ENCODE results near the gene STXBP3.
"Not testable (repeated sequence)": the region's sequence is repeated elsewhere in the genome, so short reads cannot be mapped to it uniquely, and the experiment has no call there.

STXBP3 gene

GRCh38 chr1:108746382-108747170, at the start of gene STXBP3:
Gene STXBP3 (plus strand): TSS chr1:108746674. CDS start chr1:108746738, 64 bp downstream.
- peaks cover 2% of the 10 kb centered on the region for H3K36me3 Mint-ChIP-seq
- peak within 1 kb of the TSS; percentile 99 for H3K4me3 Mint-ChIP-seq
- H3K27me3 Mint-ChIP-seq, result no peaks in the 10 kb centered on the region
- no peaks in the 10 kb centered on the region for H3K9me3 Mint-ChIP-seq (ENCODE audit: low read depth)
- H3K4me1 Mint-ChIP-seq (ENCODE audit: low read depth), result peaks cover 37% of the 10 kb centered on the region
- peak within 1 kb of the TSS; percentile 99 for H3K27ac Mint-ChIP-seq

- Mint-ChIP-seq H3K9me3 (ENCODE audit: low read depth) (no peaks in the 10 kb centered on the region), H3K4me1 (ENCODE audit: low read depth) (peaks cover 77% of the 10 kb centered on the region), H3K36me3 (peaks cover 22% of the 10 kb centered on the region), H3K27ac (peak overlapping the region; percentile 84), H3K27me3 (no peaks in the 10 kb centered on the region), H3K4me3 (peak overlapping the region; percentile 75)
These were observed 46.8 kb upstream of the STXBP3 start for GRCh38 chr1:108699375-108700332.

GRCh38 chr1:108701176-108701849, 45.2 kb upstream of the STXBP3 start:
- H3K4me1 Mint-ChIP-seq (ENCODE audit: low read depth), result peaks cover 66% of the 10 kb centered on the region

GRCh38 chr1:108702109-108702508, 44.4 kb upstream of the STXBP3 start:
- Mint-ChIP-seq H3K4me1 (ENCODE audit: low read depth) (peaks cover 58% of the 10 kb centered on the region), H3K27ac (peak overlapping the region; percentile 35), H3K4me3 (peak overlapping the region; percentile 8), H3K36me3 (peaks cover 19% of the 10 kb centered on the region)
- not testable (repeated sequence) for H3K27me3 Mint-ChIP-seq; H3K9me3 Mint-ChIP-seq (ENCODE audit: low read depth)

More at GRCh38 chr1:108701176-108701849, 45.2 kb upstream of the STXBP3 start:
- Mint-ChIP-seq H3K36me3 (peaks cover 22% of the 10 kb centered on the region), H3K4me3 (no peak overlapping the region), H3K9me3 (ENCODE audit: low read depth) (no peaks in the 10 kb centered on the region), H3K27ac (peak overlapping the region; percentile 41), H3K27me3 (no peaks in the 10 kb centered on the region)

- Mint-ChIP-seq H3K27me3 (no peaks in the 10 kb centered on the region), H3K4me3 (peak overlapping the region; percentile 59), H3K4me1 (ENCODE audit: low read depth) (peaks cover 46% of the 10 kb centered on the region), H3K9me3 (ENCODE audit: low read depth) (no peaks in the 10 kb centered on the region), H3K36me3 (peaks cover 13% of the 10 kb centered on the region), H3K27ac (peak overlapping the region; percentile 81)
These were observed 42.5 kb upstream of the STXBP3 start for GRCh38 chr1:108703939-108704338.

GRCh38 chr1:108704496-108704895, 42.0 kb upstream of the STXBP3 start:
- Mint-ChIP-seq H3K4me3 (peak overlapping the region; percentile 59), H3K27ac (peak overlapping the region; percentile 81)

GRCh38 chr1:108706643-108707042, 39.8 kb upstream of the STXBP3 start:
- H3K9me3 Mint-ChIP-seq (ENCODE audit: low read depth), result no peaks in the 10 kb centered on the region
- no peaks in the 10 kb centered on the region for H3K36me3 Mint-ChIP-seq
- H3K27me3 Mint-ChIP-seq, result no peaks in the 10 kb centered on the region
- H3K4me3 Mint-ChIP-seq, result no peak overlapping the region
- peaks cover 33% of the 10 kb centered on the region for H3K4me1 Mint-ChIP-seq (ENCODE audit: low read depth)
- no peak overlapping the region for H3K27ac Mint-ChIP-seq

More at GRCh38 chr1:108704496-108704895, 42.0 kb upstream of the STXBP3 start:
- Mint-ChIP-seq H3K9me3 (ENCODE audit: low read depth) (no peaks in the 10 kb centered on the region), H3K36me3 (peaks cover 8% of the 10 kb centered on the region), H3K27me3 (no peaks in the 10 kb centered on the region), H3K4me1 (ENCODE audit: low read depth) (peaks cover 43% of the 10 kb centered on the region)

GRCh38 chr1:108708691-108709660, 37.5 kb upstream of the STXBP3 start:
- no peak overlapping the region for H3K27ac Mint-ChIP-seq
- H3K4me3 Mint-ChIP-seq, result no peak overlapping the region
- no peaks in the 10 kb centered on the region for H3K36me3 Mint-ChIP-seq
- no peaks in the 10 kb centered on the region for H3K27me3 Mint-ChIP-seq
- H3K9me3 Mint-ChIP-seq (ENCODE audit: low read depth), result no peaks in the 10 kb centered on the region
- peaks cover 19% of the 10 kb centered on the region for H3K4me1 Mint-ChIP-seq (ENCODE audit: low read depth)

GRCh38 chr1:108712606-108713150, 33.8 kb upstream of the STXBP3 start, which contains the start of gene FNDC7:
Gene FNDC7 (plus strand): TSS chr1:108712908. CDS start chr1:108712934, 26 bp downstream.
- Mint-ChIP-seq H3K9me3 (ENCODE audit: low read depth) (no peaks in the 10 kb centered on the region), H3K27ac (no peak within 1 kb of the TSS), H3K4me3 (no peak within 1 kb of the TSS), H3K4me1 (ENCODE audit: low read depth) (peaks cover 9% of the 10 kb centered on the region), H3K36me3 (no peaks in the 10 kb centered on the region), H3K27me3 (peaks cover 6% of the 10 kb centered on the region)

- Mint-ChIP-seq H3K4me1 (ENCODE audit: low read depth) (no peaks in the 10 kb centered on the region), H3K27me3 (peaks cover 6% of the 10 kb centered on the region), H3K36me3 (peaks cover 2% of the 10 kb centered on the region), H3K9me3 (ENCODE audit: low read depth) (no peaks in the 10 kb centered on the region), H3K4me3 (no peak overlapping the region), H3K27ac (no peak overlapping the region)
These were observed 30.5 kb upstream of the STXBP3 start for GRCh38 chr1:108715932-108716331.

GRCh38 chr1:108716437-108717230, 29.8 kb upstream of the STXBP3 start:
- no peaks in the 10 kb centered on the region for H3K9me3 Mint-ChIP-seq (ENCODE audit: low read depth)
- no peak overlapping the region for H3K4me3 Mint-ChIP-seq
- H3K27me3 Mint-ChIP-seq, result peaks cover 6% of the 10 kb centered on the region
- no peaks in the 10 kb centered on the region for H3K4me1 Mint-ChIP-seq (ENCODE audit: low read depth)
- H3K27ac Mint-ChIP-seq, result no peak overlapping the region
- H3K36me3 Mint-ChIP-seq, result peaks cover 2% of the 10 kb centered on the region

- H3K27me3 Mint-ChIP-seq, result peaks cover 6% of the 10 kb centered on the region
- H3K36me3 Mint-ChIP-seq, result peaks cover 2% of the 10 kb centered on the region
- H3K4me3 Mint-ChIP-seq, result no peak overlapping the region
- H3K9me3 Mint-ChIP-seq (ENCODE audit: low read depth), result no peaks in the 10 kb centered on the region
- no peaks in the 10 kb centered on the region for H3K4me1 Mint-ChIP-seq (ENCODE audit: low read depth)
- H3K27ac Mint-ChIP-seq, result no peak overlapping the region
These were observed 28.6 kb upstream of the STXBP3 start for GRCh38 chr1:108717774-108718316.

Data from activated naive CD8-positive, alpha-beta T cell (primary cell).